ENCODE measurements around the gene SYCP1.

DNA sequence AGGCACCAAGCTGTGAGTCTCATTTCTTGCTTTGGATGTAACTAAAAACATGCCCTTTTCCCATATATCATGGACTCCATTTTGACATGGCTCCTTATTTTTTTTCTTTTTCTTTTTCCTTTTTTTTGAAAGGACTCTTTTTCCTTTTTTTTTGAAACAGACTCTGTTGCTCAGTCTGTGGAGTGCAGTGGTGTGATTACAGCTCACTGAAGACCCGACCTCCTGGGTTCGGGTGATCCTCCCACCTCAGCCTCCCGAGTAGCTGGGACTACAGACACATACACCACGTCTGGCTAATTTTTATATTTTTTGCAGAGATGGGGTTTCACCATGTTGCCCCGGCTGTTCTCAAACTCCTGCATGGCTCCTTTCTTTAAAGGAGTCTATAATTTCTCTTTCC, 10.4 kb upstream of the SYCP1 start:
- TF ChIP-seq, protein P1, sequence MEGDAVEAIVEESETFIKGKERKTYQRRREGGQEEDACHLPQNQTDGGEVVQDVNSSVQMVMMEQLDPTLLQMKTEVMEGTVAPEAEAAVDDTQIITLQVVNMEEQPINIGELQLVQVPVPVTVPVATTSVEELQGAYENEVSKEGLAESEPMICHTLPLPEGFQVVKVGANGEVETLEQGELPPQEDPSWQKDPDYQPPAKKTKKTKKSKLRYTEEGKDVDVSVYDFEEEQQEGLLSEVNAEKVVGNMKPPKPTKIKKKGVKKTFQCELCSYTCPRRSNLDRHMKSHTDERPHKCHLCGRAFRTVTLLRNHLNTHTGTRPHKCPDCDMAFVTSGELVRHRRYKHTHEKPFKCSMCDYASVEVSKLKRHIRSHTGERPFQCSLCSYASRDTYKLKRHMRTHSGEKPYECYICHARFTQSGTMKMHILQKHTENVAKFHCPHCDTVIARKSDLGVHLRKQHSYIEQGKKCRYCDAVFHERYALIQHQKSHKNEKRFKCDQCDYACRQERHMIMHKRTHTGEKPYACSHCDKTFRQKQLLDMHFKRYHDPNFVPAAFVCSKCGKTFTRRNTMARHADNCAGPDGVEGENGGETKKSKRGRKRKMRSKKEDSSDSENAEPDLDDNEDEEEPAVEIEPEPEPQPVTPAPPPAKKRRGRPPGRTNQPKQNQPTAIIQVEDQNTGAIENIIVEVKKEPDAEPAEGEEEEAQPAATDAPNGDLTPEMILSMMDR (IDR thresholded peaks at IDR 0.05): no peak
- no peak for TF ChIP-seq POLR2A (IDR thresholded peaks at IDR 0.05)

All from esophagus squamous epithelium (tissue), 4 donors.